ENCODE measurements around the gene RPA3.

DNA sequence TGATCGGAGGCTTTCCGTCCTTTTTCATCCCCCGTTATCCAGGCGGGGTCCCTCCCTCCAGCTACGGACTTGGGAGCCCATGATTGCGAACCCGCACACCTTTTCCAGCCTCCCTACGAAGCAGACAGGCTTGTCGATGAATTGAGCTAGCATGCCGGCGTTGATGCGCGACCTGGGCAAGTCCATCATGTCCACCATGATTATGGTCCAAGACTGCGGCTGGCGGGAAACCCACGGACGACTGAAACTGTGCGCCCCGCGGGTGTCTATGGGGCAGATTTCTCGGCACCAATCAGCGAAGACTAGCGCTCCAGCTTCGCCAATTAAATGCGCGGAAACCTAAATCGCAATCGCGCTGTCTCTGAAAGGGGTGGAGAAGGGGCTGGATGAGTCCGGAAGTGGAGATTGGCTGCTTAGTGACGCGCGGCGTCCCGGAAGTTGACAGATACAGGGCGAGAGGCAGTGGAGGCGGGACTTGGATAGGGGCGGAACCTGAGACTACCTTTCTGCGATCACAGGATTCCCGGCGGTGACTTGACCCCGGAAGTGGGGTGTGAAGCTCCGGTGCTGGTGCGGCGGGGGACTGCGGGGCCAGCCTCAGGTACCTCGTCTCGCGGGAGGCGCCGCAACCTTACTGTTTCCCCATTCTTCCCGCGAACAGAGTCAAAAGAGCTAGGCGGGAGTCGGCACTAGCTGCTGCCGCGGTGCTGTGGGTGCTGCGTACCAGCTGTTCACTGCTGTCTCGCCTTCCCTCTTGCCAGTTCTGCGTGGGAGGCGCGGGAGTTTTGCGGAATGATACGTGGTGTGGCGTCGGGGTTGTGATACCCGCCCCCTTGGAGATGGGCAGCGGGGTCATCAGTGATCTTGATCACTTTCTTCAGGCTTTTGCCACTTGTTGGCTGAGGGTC is 77.9 kb downstream of the RPA3 start, which contains the start of gene UMAD1:
- TF ChIP-seq EZH2 (IDR thresholded peaks at IDR 0.05; ENCODE audit: insufficient read depth, poor library complexity, severe bottlenecking) (no peak), EZH2phosphoT487 (IDR thresholded peaks at IDR 0.05; ENCODE audit: insufficient read depth, low read depth) (no peak)

Data from GM23248 (cell line).